Duodenal mucosa (tissue), 2 donors: ENCODE measurements around the gene CNTNAP4.

Experiments used
- H3K27ac ChIP-seq: one replicate; pipeline ENCODE4 v1.7.0; 2013; ENCODE audit warnings: low read depth, low read length
- H3K27me3 ChIP-seq, 2 donors: one replicate each; pipeline ENCODE4 v1.7.0; 2013; ENCODE audit warnings: low read length in 2 of 2, control low read depth in 1 of 2; ENCODE audit not compliant: insufficient read depth in 2 of 2, control insufficient read depth in 1 of 2
- H3K36me3 ChIP-seq, 2 donors: one replicate each; pipeline ENCODE4 v1.7.0; 2013; ENCODE audit warnings: low read length in 2 of 2, control low read depth in 1 of 2; ENCODE audit not compliant: insufficient read depth in 2 of 2, control insufficient read depth in 1 of 2
- H3K4me1 ChIP-seq, 2 donors: one replicate each; pipeline ENCODE4 v1.7.0; 2013; ENCODE audit warnings: low read length in 2 of 2, control low read depth in 1 of 2; ENCODE audit not compliant: insufficient read depth in 2 of 2, control insufficient read depth in 1 of 2
- H3K4me3 ChIP-seq, 2 donors: one replicate each; pipeline ENCODE4 v1.7.0; 2013; ENCODE audit warnings: low read length in 2 of 2, low read depth in 1 of 2
- H3K9ac ChIP-seq, 2 donors: one replicate each; pipeline ENCODE4 v1.7.0; 2013; ENCODE audit warnings: low read length in 2 of 2, low read depth in 1 of 2
- H3K9me3 ChIP-seq, 2 donors: one replicate each; pipeline ENCODE4 v1.7.0; 2013; ENCODE audit warnings: low read length in 2 of 2, control low read depth in 1 of 2; ENCODE audit not compliant: control insufficient read depth in 1 of 2

The CNTNAP4 gene

DNA sequence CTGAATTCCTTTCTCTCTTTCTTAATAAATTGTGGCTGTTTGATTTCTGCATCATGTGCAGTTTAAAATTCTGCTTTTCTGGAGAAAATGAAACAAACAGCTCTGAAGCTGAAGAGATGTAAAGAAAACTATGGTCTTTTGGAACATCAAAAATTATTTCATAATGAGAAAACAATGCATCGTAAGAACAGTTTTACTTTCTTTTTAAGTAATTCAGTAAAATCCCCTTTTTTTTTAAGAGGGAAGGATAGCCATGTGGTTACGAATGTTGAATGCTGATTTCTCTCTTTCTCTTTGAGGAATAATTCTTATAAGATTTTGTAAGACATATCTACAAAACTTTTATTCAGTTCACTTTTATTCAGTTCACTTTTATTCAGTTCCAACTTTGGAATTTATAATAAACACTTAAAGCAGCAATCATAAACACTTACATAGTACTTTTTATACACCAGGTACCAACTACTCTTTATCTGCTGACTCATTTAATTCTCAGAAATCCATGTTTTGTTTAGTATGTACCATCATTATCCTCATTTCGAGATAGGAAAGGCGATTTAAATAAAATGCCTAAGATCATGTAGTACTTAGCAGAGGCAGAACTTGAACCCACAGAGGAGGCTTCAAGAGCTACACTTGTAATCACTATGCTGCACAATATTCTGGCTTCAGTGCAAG lies 26.6 kb downstream of the CNTNAP4 start:
- Histone ChIP-seq H3K27me3 (no peaks in the 10 kb centered on the region), H3K36me3 (no peaks in the 10 kb centered on the region), H3K4me3 (no peak overlapping the region), H3K4me1 (no peaks in the 10 kb centered on the region), H3K9ac (no peak overlapping the region), H3K27ac (no peak overlapping the region), H3K9me3 (no peaks in the 10 kb centered on the region)

DNA sequence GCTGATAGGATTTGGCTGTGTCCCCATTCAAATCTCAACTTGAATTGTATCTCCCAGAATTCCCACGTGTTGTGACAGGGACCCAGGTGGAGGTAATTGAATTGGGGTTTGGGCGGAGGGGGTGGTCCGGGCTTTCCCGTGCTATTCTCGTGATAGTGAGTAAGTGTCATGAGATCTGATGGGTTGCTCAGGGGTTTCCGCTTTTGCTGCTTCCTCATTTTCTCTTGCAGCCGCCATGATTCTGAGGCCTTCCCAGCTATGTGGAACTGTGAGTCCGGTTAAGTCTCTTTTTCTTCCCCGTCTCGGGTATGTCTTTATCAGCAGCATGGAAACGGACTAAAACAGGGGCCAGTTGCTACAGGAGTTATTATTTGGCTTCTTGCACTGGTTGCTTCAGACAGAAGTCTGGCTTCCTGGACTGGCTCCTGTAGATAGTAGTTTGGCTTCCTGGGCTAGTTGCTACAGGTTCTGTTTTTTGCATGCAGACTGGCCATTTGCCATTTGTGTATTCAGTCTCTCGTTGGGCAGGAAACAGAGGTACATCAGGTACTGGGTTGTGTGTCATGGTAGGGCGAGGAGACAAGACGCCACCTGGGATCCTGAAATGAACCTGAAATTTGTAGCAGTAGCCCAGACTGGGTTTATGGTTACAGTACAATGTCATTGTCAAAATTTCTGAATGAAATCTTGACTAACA lies 32.6 kb downstream of the CNTNAP4 start:
- H3K4me3 ChIP-seq, result no peak overlapping the region
- no peaks in the 10 kb centered on the region for H3K27me3 ChIP-seq
- H3K9me3 ChIP-seq, result no peaks in the 10 kb centered on the region
- H3K4me1 ChIP-seq, result no peaks in the 10 kb centered on the region
- no peaks in the 10 kb centered on the region for H3K36me3 ChIP-seq
- no peak overlapping the region for H3K27ac ChIP-seq
- no peak overlapping the region for H3K9ac ChIP-seq

DNA sequence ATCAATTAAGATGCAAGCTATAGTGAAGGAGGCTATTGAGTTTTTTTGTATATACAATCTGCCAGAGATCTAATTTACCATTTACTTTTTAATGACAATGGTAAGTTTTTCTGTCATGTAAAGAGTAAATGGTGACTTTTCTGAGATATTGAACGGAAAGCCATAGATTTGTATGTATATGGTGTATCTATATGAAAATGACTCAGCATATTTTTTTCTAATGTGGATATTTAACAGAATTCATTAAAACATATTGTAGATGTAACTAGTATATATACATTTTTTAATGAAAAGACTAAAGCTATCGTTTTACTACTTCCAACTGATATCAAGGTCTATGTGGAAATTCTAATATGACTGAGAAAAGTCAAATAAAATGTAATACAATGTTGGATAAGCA lies 34.1 kb downstream of the CNTNAP4 start:
- Histone ChIP-seq H3K9me3 (no peaks in the 10 kb centered on the region), H3K4me3 (no peak overlapping the region), H3K4me1 (no peaks in the 10 kb centered on the region), H3K36me3 (no peaks in the 10 kb centered on the region), H3K9ac (no peak overlapping the region), H3K27ac (no peak overlapping the region), H3K27me3 (no peaks in the 10 kb centered on the region)

DNA sequence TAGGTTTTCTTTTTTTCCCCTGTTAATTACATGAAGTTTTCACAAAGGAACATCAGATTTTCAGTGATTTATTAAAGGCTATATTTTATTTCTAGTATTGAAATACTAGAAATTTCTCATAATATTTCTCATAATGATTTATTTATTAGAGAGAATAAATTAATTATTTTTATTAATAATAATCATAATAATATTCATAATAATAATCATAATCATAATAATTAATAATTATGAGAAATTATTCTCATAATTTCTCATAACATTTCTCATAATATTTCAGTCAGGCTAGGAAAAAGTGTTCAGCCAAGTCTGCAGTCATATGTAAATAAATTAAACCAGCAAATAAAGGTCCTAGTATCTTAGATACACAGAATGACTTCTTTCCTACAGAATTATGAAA lies 41.4 kb downstream of the CNTNAP4 start:
- Histone ChIP-seq H3K9me3 (no peaks in the 10 kb centered on the region), H3K27me3 (no peaks in the 10 kb centered on the region), H3K27ac (no peak overlapping the region), H3K36me3 (no peaks in the 10 kb centered on the region), H3K4me3 (no peak overlapping the region), H3K4me1 (no peaks in the 10 kb centered on the region), H3K9ac (no peak overlapping the region)

DNA sequence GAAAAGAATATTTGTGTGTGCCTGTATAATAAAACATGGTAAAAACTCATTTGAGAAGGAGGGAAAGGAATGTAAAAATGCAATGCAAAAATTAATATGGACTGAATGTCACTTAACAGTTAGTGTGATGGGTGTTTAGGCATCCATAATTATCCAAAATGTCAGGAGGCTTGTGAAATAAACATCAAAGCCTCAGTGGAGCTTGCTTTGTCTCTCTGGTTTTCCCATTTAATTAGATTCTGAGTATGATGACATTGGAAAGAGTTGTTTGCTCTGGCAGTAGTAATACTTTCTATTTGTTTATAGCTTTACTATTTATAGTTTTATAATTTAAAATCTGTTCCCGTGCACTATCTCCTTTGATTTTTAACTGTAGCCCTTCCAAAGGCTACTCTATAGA lies 51.9 kb downstream of the CNTNAP4 start:
- H3K27ac ChIP-seq, result no peak overlapping the region
- no peak overlapping the region for H3K9ac ChIP-seq
- no peaks in the 10 kb centered on the region for H3K36me3 ChIP-seq
- no peaks in the 10 kb centered on the region for H3K4me1 ChIP-seq
- H3K4me3 ChIP-seq, result no peak overlapping the region
- H3K9me3 ChIP-seq, result peaks cover 0 to 4% of the 10 kb centered on the region in 2 donors
- no peaks in the 10 kb centered on the region for H3K27me3 ChIP-seq

DNA sequence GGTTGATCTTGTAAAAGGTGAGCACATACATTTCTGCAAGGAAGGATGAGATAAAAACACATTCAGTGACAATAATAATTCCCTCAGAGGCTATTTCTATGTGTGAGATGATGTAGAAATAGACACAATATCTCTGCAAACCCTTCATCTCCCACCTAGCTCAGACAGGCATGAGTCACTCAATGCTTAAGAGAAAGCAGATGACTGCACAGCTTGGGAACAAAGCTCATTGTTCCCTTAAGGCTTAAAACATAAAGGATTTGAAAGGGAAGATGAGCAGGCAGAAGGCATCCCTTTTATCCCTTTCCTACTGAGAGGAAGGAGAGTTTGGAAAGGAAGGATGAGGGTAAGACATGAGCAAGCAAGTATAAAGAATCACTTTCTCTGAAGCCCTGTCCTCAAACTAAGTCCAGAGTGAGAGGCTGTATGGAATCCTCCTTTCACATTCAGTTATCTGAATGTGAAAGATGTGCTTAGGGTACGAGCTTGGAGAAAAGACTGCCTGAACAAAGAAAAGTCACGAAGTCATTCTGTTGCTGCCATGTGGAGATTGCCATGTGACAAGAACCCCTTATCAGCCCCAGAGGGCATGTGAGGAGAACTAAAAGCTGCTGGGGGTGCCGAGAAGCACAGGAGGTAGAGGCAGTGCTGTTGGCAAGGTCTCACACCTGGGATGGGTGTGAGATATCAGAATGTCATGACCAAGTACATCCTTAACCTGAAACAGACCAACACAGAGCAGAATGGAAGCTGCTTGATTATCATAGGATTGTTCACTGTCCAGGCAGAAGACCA lies 58.2 kb downstream of the CNTNAP4 start:
- peaks cover 0 to 4% of the 10 kb centered on the region in 2 donors for H3K9me3 ChIP-seq
- no peak overlapping the region for H3K4me3 ChIP-seq
- no peak overlapping the region for H3K9ac ChIP-seq
- no peaks in the 10 kb centered on the region for H3K4me1 ChIP-seq
- no peaks in the 10 kb centered on the region for H3K36me3 ChIP-seq
- no peak overlapping the region for H3K27ac ChIP-seq
- H3K27me3 ChIP-seq, result no peaks in the 10 kb centered on the region

DNA sequence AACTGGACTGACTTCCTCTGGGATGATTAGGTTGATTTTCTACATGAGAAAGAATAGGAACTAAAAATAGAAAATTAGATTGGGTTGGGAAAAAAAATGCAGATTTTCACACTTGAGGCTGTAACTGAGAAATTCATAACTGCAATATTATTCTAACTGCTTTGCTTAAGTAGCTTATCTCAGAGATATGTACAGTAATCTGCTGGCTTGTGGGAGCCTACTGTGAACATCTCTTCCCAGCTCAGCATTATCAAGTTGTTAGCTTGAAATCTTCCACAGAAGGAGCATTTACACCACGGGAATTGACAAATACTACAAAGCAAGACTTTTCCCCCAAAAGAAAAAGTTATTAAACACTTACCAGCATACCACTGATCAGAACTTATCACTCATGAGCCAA lies 58.9 kb downstream of the CNTNAP4 start:
- no peaks in the 10 kb centered on the region for H3K4me1 ChIP-seq
- H3K4me3 ChIP-seq, result no peak overlapping the region
- H3K9ac ChIP-seq, result no peak overlapping the region
- peaks cover 0 to 4% of the 10 kb centered on the region in 2 donors for H3K9me3 ChIP-seq
- H3K36me3 ChIP-seq, result no peaks in the 10 kb centered on the region
- no peak overlapping the region for H3K27ac ChIP-seq
- H3K27me3 ChIP-seq, result no peaks in the 10 kb centered on the region

DNA sequence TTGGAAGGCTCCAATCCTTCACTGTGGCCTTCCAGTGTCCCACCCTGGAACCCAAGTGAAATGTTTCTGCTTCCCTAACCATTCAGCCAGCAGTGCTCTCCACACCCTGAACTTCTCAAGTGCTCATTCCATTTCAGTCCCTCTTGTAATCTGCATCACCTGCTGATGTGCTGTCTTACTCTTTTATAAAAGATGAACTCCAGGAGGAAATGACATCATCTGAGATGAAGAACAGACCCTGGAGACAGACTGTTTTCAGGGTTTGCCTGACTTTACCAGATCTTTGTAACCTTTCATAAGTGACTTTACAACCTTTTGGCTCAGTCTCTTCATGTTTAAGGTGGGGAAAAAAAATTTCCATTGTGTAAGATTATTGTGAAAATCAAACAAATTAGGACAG lies 61.3 kb downstream of the CNTNAP4 start:
- no peak overlapping the region for H3K9ac ChIP-seq
- no peak overlapping the region for H3K27ac ChIP-seq
- no peaks in the 10 kb centered on the region for H3K36me3 ChIP-seq
- H3K27me3 ChIP-seq, result no peaks in the 10 kb centered on the region
- peaks cover 0 to 4% of the 10 kb centered on the region in 2 donors for H3K9me3 ChIP-seq
- no peak overlapping the region for H3K4me3 ChIP-seq
- H3K4me1 ChIP-seq, result no peaks in the 10 kb centered on the region

DNA sequence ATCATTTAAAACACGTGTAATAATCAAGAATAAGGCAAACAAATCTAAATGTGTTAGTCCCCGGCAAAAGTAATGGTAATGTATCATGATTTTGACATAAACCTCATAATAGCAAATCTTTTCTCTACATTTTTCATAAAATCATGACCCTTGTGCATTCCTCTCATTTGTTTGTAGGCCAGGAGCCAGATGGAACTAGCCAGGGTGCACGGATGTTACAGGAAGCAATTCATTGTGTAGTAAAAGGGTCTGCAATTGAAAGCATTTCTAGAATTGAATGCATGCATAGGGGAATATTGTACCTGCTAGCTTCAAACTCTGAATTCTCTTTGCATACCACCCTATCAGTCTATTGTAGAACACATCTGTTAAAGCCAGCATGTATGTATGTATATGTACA lies 66.6 kb downstream of the CNTNAP4 start:
- no peak overlapping the region for H3K4me3 ChIP-seq
- no peaks in the 10 kb centered on the region for H3K36me3 ChIP-seq
- H3K9me3 ChIP-seq, result no peaks in the 10 kb centered on the region
- H3K9ac ChIP-seq, result no peak overlapping the region
- H3K27me3 ChIP-seq, result no peaks in the 10 kb centered on the region
- no peaks in the 10 kb centered on the region for H3K4me1 ChIP-seq
- no peak overlapping the region for H3K27ac ChIP-seq

DNA sequence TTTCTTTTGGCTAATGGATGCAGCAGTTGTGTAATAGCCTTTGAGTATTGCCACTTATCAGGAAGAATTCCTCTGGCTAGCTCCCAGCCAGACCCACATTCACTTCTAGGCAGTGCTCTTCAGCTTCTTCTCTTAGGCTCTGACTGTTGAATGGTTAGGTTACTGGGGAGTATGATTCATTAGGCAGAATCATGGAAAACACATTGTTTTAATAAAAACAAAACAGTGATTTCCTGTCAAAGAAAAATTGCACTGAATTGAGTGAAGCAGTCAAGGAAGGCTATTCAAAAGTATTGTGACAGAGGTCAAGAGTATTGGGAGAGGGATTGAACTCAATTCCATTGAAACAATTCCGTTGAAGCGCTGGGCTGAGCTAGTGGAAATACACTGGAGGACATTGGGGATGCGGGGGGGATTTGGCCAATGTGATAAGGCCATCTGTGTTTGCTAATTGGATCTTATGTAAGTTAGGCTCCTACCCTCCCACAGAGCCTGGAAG lies 68.0 kb downstream of the CNTNAP4 start:
- H3K9ac ChIP-seq, result no peak overlapping the region
- no peaks in the 10 kb centered on the region for H3K36me3 ChIP-seq
- H3K9me3 ChIP-seq, result no peaks in the 10 kb centered on the region
- H3K4me3 ChIP-seq, result no peak overlapping the region
- no peak overlapping the region for H3K27ac ChIP-seq
- H3K27me3 ChIP-seq, result no peaks in the 10 kb centered on the region
- H3K4me1 ChIP-seq, result no peaks in the 10 kb centered on the region
